HG03175 (cell line): ENCODE measurements around the gene ARHGAP5.

Source experiments
- ATAC-seq: cut with Tn5 transposase; IDR thresholded peaks from one replicate; pipeline ENCODE4 v1.9.1; 2021; ENCODE audit warnings: mild to moderate bottlenecking, moderate library complexity; ENCODE audit not compliant: unreplicated experiment

The ARHGAP5 gene

DNA sequence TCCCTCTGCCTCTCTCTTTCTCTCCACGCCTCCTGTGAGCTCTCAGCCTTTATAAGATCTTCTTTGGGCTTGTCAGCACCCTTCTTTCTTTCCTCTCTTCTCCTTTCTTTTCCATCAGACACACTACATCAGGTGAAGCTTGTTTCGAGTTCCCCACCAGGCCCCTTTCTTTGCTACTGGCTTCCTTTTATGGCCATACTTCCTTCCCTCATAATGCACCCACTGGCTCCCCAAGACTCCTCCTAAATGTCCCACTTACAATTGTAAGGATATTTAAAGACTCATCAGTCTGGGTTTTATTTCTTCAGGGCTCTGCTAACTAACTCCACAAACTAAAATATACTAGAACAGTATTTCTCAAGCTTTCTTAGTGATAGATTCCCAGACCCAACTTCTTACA is 129.4 kb downstream of the ARHGAP5 start:
- no peak for ATAC-seq

DNA sequence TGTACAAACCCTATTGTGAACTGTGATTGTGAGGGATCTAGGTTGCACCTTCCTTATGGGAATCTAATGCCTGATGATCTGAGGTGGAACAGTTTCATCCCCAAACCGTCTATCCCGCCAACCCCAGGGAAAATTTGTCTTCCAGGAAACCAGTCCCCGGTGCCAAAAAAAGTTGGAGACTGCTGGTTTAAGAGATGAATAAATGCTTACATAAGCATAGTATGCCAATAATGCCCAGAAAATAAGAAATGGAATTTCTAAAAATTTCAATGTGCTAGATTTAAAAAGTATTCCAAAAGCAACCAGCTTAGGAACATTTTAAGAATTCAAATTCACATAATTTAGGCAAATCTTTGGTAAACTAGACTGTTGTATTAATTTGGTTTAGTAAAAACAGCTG is 131.4 kb downstream of the ARHGAP5 start:
- ATAC-seq: no peak
